Measurements from ENCODE around the gene HNRNPA3. TPM values are rescaled to one million over a fixed set of nuclear protein-coding genes. Genes with fewer than 3 reads are reported as not detected.

Gene HNRNPA3
- total and polyA plus RNA-seq, 2 of the 13 experiments (the other 11 are each of a cell fraction or from before 2014, with no cell fraction given) = 73.3 to 97.7 TPM

DNA sequence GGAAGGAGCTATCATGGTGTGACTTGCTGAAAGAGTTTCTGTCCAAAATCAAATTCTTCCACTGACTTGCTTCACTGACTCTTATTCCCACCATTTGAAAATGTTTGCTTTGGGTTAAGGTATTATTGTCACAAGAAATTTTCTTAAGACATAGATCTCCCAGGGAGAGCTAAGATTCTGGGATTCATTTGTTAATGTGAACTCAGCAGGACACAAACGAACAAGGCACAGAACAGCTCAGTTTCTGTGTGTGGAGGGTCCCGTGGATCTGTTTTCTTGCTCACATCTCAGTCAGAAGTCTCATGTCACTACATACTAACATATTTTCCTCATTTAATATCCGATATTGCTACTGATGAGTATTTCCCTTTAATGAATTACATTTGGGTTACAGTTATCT lies 8.2 kb upstream of the HNRNPA3 start (continued):
- TF ChIP-seq ZNF468 (CRISPR knock-in tag; IDR thresholded peaks at IDR 0.05) = no peak
- no peak for TF ChIP-seq RFX3 (CRISPR knock-in tag; IDR thresholded peaks at IDR 0.05)
- TF ChIP-seq, protein P1, sequence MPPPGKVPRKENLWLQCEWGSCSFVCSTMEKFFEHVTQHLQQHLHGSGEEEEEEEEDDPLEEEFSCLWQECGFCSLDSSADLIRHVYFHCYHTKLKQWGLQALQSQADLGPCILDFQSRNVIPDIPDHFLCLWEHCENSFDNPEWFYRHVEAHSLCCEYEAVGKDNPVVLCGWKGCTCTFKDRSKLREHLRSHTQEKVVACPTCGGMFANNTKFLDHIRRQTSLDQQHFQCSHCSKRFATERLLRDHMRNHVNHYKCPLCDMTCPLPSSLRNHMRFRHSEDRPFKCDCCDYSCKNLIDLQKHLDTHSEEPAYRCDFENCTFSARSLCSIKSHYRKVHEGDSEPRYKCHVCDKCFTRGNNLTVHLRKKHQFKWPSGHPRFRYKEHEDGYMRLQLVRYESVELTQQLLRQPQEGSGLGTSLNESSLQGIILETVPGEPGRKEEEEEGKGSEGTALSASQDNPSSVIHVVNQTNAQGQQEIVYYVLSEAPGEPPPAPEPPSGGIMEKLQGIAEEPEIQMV (CRISPR knock-in tag; IDR thresholded peaks at IDR 0.05; ENCODE audit: low read depth) = no peak
- TF ChIP-seq ZNF253 (CRISPR knock-in tag; IDR thresholded peaks at IDR 0.05; ENCODE audit: borderline replicate concordance) = no peak
- no peak for TF ChIP-seq TMF1 (CRISPR knock-in tag; IDR thresholded peaks at IDR 0.05; ENCODE audit: low read depth)
- TF ChIP-seq ZNF605 (CRISPR knock-in tag; IDR thresholded peaks at IDR 0.05) = no peak
- TF ChIP-seq, protein P2, sequence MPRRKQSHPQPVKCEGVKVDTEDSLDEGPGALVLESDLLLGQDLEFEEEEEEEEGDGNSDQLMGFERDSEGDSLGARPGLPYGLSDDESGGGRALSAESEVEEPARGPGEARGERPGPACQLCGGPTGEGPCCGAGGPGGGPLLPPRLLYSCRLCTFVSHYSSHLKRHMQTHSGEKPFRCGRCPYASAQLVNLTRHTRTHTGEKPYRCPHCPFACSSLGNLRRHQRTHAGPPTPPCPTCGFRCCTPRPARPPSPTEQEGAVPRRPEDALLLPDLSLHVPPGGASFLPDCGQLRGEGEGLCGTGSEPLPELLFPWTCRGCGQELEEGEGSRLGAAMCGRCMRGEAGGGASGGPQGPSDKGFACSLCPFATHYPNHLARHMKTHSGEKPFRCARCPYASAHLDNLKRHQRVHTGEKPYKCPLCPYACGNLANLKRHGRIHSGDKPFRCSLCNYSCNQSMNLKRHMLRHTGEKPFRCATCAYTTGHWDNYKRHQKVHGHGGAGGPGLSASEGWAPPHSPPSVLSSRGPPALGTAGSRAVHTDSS (CRISPR knock-in tag; conservative IDR thresholded peaks at IDR 0.05) = no peak

DNA sequence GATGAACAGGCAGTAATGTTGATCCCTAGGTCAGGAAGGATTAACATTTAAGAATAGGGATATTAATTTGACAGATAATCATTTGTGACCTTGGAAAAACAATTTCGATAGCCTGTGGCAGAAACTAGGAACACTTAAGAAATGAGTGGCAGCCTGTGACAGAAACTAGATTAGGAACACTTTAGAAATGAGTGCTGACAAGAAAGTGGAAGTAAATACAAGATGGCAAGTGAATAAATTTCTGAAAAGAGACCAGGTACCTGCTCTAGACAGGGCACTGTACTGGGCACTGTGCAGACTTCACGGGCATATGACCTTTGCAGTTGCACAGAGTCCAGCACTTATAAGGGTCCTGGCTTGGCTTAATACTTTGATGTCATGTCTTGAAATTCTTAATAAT lies 5.5 kb upstream of the HNRNPA3 start:
- Histone ChIP-seq H3K79me2 (ENCODE audit: insufficient read depth, low read length) (peaks cover 25% of the 10 kb centered on the region), H3K36me3 (replicated peaks in 1 of 2; ENCODE audit: control insufficient read depth in 1 of 2, insufficient read depth in 2 of 2, low read length in 2 of 2) (no peaks in the 10 kb centered on the region), H3K27me3 (ENCODE audit: control insufficient read depth in 1 of 2, insufficient read depth in 2 of 2, low read length in 2 of 2) (no peaks in the 10 kb centered on the region; a peak in 1 of 5 replicates), H2AFZ (ENCODE audit: low read length) (no peak overlapping the region), H3K9me3 (ENCODE audit: low read length) (no peaks in the 10 kb centered on the region), H3K27ac (ENCODE audit: extremely low read length, insufficient read depth, low read length) (no peak overlapping the region), H4K20me1 (ENCODE audit: insufficient read depth, low read length) (no peaks in the 10 kb centered on the region), H3K9ac (ENCODE audit: insufficient read depth, low read depth, low read length) (no peak overlapping the region), H3K4me2 (ENCODE audit: low read depth, low read length) (no peak overlapping the region), H3K4me1 (ENCODE audit: insufficient read depth, low read length) (peaks cover 34% of the 10 kb centered on the region), H3K4me3 (replicated peaks in 1 of 3; ENCODE audit: insufficient read depth in 1 of 3, low read depth in 2 of 3, low read length in 3 of 3) (no peak overlapping the region)
- ChIA-PET POLR2A (no interaction called here), CTCF (ENCODE audit: low intra/inter-chr PET ratio, low total read pairs) (no interaction called here)
- no peak for ATAC-seq
- TF ChIP-seq ZBTB8A (CRISPR knock-in tag; IDR thresholded peaks at IDR 0.05; ENCODE audit: borderline replicate concordance, low read depth) (no peak), SP2 (CRISPR knock-in tag; IDR thresholded peaks at IDR 0.05) (no peak), ZNF225 (CRISPR knock-in tag; IDR thresholded peaks at IDR 0.05) (no peak), FOXO1 (CRISPR knock-in tag; IDR thresholded peaks at IDR 0.05) (no peak), ZNF496 (CRISPR knock-in tag; IDR thresholded peaks at IDR 0.05; ENCODE audit: insufficient replicate concordance) (no peak), SRSF9 (IDR thresholded peaks at IDR 0.05; ENCODE audit: borderline replicate concordance, insufficient read depth, low read depth, low read length, poor library complexity, severe bottlenecking) (no peak), EHMT2 (IDR thresholded peaks at IDR 0.05; ENCODE audit: borderline replicate concordance, low read depth, low read length) (no peak)
- TF ChIP-seq, protein P3, sequence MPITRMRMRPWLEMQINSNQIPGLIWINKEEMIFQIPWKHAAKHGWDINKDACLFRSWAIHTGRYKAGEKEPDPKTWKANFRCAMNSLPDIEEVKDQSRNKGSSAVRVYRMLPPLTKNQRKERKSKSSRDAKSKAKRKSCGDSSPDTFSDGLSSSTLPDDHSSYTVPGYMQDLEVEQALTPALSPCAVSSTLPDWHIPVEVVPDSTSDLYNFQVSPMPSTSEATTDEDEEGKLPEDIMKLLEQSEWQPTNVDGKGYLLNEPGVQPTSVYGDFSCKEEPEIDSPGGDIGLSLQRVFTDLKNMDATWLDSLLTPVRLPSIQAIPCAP (CRISPR knock-in tag; IDR thresholded peaks at IDR 0.05; ENCODE audit: low read depth) = no peak
- TF ChIP-seq, protein P4, sequence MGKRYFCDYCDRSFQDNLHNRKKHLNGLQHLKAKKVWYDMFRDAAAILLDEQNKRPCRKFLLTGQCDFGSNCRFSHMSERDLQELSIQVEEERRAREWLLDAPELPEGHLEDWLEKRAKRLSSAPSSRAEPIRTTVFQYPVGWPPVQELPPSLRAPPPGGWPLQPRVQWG (CRISPR knock-in tag; IDR thresholded peaks at IDR 0.05; ENCODE audit: borderline replicate concordance, low read depth) = no peak
- TF ChIP-seq, protein P5, sequence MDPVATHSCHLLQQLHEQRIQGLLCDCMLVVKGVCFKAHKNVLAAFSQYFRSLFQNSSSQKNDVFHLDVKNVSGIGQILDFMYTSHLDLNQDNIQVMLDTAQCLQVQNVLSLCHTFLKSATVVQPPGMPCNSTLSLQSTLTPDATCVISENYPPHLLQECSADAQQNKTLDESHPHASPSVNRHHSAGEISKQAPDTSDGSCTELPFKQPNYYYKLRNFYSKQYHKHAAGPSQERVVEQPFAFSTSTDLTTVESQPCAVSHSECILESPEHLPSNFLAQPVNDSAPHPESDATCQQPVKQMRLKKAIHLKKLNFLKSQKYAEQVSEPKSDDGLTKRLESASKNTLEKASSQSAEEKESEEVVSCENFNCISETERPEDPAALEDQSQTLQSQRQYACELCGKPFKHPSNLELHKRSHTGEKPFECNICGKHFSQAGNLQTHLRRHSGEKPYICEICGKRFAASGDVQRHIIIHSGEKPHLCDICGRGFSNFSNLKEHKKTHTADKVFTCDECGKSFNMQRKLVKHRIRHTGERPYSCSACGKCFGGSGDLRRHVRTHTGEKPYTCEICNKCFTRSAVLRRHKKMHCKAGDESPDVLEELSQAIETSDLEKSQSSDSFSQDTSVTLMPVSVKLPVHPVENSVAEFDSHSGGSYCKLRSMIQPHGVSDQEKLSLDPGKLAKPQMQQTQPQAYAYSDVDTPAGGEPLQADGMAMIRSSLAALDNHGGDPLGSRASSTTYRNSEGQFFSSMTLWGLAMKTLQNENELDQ (CRISPR knock-in tag; IDR thresholded peaks at IDR 0.05; ENCODE audit: borderline replicate concordance) = no peak
- DNase-seq (ENCODE audit: low spot score) = no peak
- intact Hi-C loops (cut with micrococcal nuclease; ENCODE audit: unreplicated experiment) = no loop called here
- in situ Hi-C loops (cut with HindIII; ENCODE audit: extremely low pct_ligation_motif_present, low pct_unique_long_range_greater_than_20kb) = no loop called here
- FAIRE-seq = no peak
- no TSS peak for BruUV-seq (replicated peaks)
- 94% methylated on average over 2 of the region's 2 CpGs for WGBS (ENCODE audit: low lambda C conversion rate)

Measured in HepG2 (cell line).